Measurements from ENCODE around the gene KDELR3.

Gene KDELR3

DNA sequence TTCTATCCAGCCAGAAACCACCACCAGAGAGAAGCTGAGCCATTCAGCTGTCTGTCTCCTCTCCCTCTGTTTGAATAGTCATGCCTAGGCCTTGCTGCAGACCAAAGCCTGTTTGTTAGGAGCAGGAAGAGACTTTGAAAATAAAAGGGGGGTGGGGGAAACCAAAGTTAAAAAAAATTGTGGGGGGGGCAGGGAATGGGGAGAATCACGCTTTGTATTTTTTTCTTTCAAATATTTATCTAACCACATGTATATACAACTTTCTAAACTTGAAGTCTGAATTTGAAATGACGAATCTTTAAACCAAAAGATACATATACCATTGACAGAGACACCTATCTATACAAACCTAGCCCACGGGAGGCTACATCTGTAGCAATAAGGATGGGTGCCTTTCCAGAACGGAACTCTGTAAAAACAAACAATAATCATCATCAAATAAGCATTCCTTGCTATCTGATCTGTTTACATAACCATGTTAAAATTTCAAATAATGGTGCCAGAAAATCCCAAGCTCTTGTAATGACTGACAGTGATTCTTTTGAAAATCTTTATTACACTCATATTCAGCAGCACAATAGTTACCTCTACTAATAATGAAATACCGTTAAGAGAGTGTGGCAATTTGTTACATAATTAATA is 23.9 kb downstream of the KDELR3 start:
- Histone ChIP-seq H3K36me3 (ENCODE audit: low read depth) (peaks cover 100% of the 10 kb centered on the region), H3K27ac (ENCODE audit: poor library complexity, severe bottlenecking) (no peak overlapping the region), H3K27me3 (ENCODE audit: insufficient read depth, poor library complexity, severe bottlenecking) (no peaks in the 10 kb centered on the region), H3K4me1 (ENCODE audit: insufficient read depth, poor library complexity, severe bottlenecking) (no peaks in the 10 kb centered on the region), H3K9me3 (ENCODE audit: severe bottlenecking) (no peaks in the 10 kb centered on the region), H3K4me3 (ENCODE audit: severe bottlenecking) (no peak overlapping the region)
- TF ChIP-seq, protein P1, sequence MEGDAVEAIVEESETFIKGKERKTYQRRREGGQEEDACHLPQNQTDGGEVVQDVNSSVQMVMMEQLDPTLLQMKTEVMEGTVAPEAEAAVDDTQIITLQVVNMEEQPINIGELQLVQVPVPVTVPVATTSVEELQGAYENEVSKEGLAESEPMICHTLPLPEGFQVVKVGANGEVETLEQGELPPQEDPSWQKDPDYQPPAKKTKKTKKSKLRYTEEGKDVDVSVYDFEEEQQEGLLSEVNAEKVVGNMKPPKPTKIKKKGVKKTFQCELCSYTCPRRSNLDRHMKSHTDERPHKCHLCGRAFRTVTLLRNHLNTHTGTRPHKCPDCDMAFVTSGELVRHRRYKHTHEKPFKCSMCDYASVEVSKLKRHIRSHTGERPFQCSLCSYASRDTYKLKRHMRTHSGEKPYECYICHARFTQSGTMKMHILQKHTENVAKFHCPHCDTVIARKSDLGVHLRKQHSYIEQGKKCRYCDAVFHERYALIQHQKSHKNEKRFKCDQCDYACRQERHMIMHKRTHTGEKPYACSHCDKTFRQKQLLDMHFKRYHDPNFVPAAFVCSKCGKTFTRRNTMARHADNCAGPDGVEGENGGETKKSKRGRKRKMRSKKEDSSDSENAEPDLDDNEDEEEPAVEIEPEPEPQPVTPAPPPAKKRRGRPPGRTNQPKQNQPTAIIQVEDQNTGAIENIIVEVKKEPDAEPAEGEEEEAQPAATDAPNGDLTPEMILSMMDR (IDR thresholded peaks at IDR 0.05; ENCODE audit: poor library complexity, severe bottlenecking), result no peak
- ATAC-seq (ENCODE audit: low read depth) (no peak), DNase-seq (ENCODE audit: low spot score) (no peak)

DNA sequence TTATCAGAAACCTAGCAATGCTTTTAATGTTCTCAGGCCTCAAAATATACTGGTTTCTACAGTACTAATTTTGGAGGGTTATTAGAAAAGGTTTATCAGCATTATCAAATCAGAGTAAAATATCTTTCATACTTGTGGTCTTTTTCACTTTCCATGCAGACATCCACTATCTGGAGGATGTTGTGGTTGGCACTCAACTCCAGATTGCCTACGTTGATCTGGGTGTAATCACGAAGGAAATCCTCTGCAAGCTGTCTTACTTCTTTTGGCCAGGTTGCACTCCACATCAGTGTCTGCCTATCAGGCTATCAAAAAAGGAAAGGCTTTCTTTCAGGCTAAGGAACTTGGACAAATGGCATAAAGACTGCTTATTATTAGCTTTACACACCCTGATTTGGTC is 26.6 kb downstream of the KDELR3 start:
- Histone ChIP-seq H3K36me3 (ENCODE audit: low read depth) (peaks cover 100% of the 10 kb centered on the region), H3K27me3 (ENCODE audit: insufficient read depth, poor library complexity, severe bottlenecking) (no peaks in the 10 kb centered on the region), H3K4me1 (ENCODE audit: insufficient read depth, poor library complexity, severe bottlenecking) (no peaks in the 10 kb centered on the region), H3K9me3 (ENCODE audit: severe bottlenecking) (no peaks in the 10 kb centered on the region), H3K4me3 (ENCODE audit: severe bottlenecking) (no peak overlapping the region), H3K27ac (ENCODE audit: poor library complexity, severe bottlenecking) (no peak overlapping the region)
- TF ChIP-seq, protein P1 (IDR thresholded peaks at IDR 0.05; ENCODE audit: poor library complexity, severe bottlenecking), result no peak
- ATAC-seq (ENCODE audit: low read depth), result no peak
- no peak for DNase-seq (ENCODE audit: low spot score)

DNA sequence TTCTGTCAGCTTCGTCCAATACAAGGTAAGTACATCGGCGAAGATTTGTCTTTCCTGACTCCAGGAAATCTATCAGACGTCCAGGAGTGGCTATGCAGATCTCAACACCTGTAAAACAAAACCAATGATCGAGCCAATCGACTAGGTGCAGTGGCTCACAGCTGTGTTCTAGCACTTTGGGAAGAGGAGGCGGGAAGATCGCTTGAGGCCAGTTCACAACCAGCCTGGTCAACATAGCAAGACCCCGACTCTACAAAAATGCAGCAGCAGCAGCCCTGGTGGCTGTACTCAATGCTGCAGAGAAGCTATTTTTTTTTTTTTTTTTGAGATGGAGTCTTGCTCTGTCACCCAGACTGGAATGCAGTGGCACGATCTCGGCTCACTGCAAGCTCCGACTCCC is 27.0 kb downstream of the KDELR3 start:
- no peaks in the 10 kb centered on the region for H3K9me3 ChIP-seq (ENCODE audit: severe bottlenecking)
- H3K4me3 ChIP-seq (ENCODE audit: severe bottlenecking), result no peak overlapping the region
- H3K27ac ChIP-seq (ENCODE audit: poor library complexity, severe bottlenecking), result no peak overlapping the region
- H3K4me1 ChIP-seq (ENCODE audit: insufficient read depth, poor library complexity, severe bottlenecking), result no peaks in the 10 kb centered on the region
- ATAC-seq (ENCODE audit: low read depth) (no peak), DNase-seq (ENCODE audit: low spot score) (no peak)
- H3K27me3 ChIP-seq (ENCODE audit: insufficient read depth, poor library complexity, severe bottlenecking), result no peaks in the 10 kb centered on the region
- H3K36me3 ChIP-seq (ENCODE audit: low read depth), result peaks cover 100% of the 10 kb centered on the region
- TF ChIP-seq, protein P1 (IDR thresholded peaks at IDR 0.05; ENCODE audit: poor library complexity, severe bottlenecking), result no peak

DNA sequence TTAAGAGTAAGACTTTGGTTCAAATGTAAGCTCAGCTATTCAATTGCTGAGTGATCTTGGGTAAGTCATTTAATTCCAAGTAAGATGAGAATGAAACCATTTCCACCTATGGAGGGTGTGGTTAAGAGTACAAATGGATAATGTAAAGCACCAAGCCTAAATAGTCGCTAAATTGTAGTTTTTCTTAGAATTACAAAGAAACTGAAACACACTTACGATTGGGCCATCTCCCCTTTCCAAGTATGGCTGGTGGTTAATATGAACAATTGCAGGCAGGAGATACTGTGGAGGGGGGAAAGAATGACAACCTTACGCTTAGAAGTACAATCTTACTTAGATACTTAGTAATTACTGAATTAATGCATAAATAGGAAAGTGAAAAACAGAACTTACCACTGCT is 30.0 kb downstream of the KDELR3 start:
- ATAC-seq (ENCODE audit: low read depth) (no peak), DNase-seq (ENCODE audit: low spot score) (no peak)
- TF ChIP-seq, protein P1 (IDR thresholded peaks at IDR 0.05; ENCODE audit: poor library complexity, severe bottlenecking), result no peak
- Histone ChIP-seq H3K27me3 (ENCODE audit: insufficient read depth, poor library complexity, severe bottlenecking) (no peaks in the 10 kb centered on the region), H3K4me3 (ENCODE audit: severe bottlenecking) (no peak overlapping the region), H3K9me3 (ENCODE audit: severe bottlenecking) (no peaks in the 10 kb centered on the region), H3K36me3 (ENCODE audit: low read depth) (peaks cover 100% of the 10 kb centered on the region), H3K27ac (ENCODE audit: poor library complexity, severe bottlenecking) (no peak overlapping the region), H3K4me1 (ENCODE audit: insufficient read depth, poor library complexity, severe bottlenecking) (peaks cover 5% of the 10 kb centered on the region)
